Measurements from ENCODE around the gene SNPH. TPM values are rescaled to one million over a fixed set of nuclear protein-coding genes. Genes with fewer than 3 reads are reported as not detected.

SNPH gene
- total RNA-seq, 1 donor = 9.4 TPM

DNA sequence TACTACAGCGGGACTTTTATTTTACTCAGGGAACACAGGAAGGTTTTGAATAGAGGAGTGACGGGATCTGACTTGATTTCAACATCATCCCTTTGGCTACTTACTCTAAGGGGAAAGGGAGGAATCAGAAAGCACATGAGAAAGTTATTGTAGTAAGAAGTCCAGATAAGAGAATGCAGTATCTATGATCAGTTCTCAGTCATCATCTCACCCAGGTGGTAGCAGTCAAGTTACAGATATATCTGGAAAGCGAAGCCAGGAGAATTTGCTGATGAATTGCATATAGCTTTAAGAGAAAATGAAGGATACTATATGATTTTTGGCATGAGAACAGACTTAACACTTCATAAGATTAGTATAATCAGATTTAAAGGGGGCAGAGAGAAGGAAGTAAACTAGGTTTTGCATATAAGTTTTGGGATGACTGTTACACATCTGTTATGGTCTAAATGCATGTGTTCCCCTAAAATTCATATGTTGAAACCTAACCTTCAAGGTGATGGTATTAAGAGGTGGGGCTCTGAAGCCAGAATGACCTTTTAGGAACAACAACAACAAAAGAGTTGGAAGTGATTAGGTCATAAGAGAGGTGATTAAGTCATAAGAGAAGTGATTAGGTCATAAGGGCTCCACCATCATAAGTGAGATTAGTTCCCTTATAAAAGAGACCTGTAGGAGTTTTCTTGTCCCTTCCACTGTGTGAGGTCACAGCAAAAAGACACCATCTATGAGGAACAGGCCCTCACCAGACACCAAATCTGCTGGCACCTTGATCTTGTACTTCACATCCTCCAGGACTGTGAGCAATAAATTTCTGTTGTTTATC lies 33.6 kb upstream of the SNPH start:
- no peak overlapping the region for H3K4me3 ChIP-seq (ENCODE audit: insufficient read depth, low read length)
- no peaks in the 10 kb centered on the region for H3K4me1 ChIP-seq (ENCODE audit: insufficient read depth, low read length)
- no peak for DNase-seq (ENCODE audit: insufficient read length, low spot score, missing footprints)
- H3K9me3 ChIP-seq (ENCODE audit: low read depth, low read length) = no peaks in the 10 kb centered on the region
- no peaks in the 10 kb centered on the region for H3K79me2 ChIP-seq (ENCODE audit: insufficient read depth, low read length)
- H2AFZ ChIP-seq (ENCODE audit: low read length) = no peak overlapping the region
- peaks cover 73% of the 10 kb centered on the region for H3K27me3 ChIP-seq (ENCODE audit: insufficient read depth, low read length)
- no peaks in the 10 kb centered on the region for H4K20me1 ChIP-seq (ENCODE audit: insufficient read depth, low read length)
- TF ChIP-seq, protein P1, sequence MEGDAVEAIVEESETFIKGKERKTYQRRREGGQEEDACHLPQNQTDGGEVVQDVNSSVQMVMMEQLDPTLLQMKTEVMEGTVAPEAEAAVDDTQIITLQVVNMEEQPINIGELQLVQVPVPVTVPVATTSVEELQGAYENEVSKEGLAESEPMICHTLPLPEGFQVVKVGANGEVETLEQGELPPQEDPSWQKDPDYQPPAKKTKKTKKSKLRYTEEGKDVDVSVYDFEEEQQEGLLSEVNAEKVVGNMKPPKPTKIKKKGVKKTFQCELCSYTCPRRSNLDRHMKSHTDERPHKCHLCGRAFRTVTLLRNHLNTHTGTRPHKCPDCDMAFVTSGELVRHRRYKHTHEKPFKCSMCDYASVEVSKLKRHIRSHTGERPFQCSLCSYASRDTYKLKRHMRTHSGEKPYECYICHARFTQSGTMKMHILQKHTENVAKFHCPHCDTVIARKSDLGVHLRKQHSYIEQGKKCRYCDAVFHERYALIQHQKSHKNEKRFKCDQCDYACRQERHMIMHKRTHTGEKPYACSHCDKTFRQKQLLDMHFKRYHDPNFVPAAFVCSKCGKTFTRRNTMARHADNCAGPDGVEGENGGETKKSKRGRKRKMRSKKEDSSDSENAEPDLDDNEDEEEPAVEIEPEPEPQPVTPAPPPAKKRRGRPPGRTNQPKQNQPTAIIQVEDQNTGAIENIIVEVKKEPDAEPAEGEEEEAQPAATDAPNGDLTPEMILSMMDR (IDR thresholded peaks at IDR 0.05; ENCODE audit: extremely low read depth, low read depth, low read length) = no peak
- H3K36me3 ChIP-seq (ENCODE audit: insufficient read depth, low read length) = no peaks in the 10 kb centered on the region
- no peak overlapping the region for H3K4me2 ChIP-seq (ENCODE audit: insufficient read depth, low read length)
- no peak overlapping the region for H3K27ac ChIP-seq (ENCODE audit: low read depth, low read length)

DNA sequence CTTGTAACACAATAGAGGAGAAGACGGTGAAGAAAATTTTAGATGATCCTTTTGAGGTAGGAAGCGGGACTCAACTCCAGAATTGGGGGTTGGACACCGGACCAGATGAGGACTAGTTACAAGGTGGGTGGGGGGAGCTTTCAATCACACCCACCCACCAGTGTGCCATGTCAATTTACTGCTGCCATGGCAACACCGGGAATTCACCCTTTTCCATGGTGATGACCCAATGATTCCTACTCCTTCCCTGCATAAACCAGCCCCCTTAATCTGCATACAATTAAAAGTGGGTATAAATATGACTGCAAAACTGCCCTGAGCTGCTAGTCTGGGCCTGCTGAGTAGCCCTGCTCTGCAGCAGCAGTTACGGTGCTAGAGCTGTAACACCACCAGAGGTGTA lies 25.5 kb upstream of the SNPH start:
- Histone ChIP-seq H3K9me3 (ENCODE audit: low read depth, low read length) (no peaks in the 10 kb centered on the region), H3K79me2 (ENCODE audit: insufficient read depth, low read length) (no peaks in the 10 kb centered on the region), H3K4me2 (ENCODE audit: insufficient read depth, low read length) (no peak overlapping the region), H3K36me3 (ENCODE audit: insufficient read depth, low read length) (no peaks in the 10 kb centered on the region), H3K27ac (ENCODE audit: low read depth, low read length) (no peak overlapping the region), H3K4me1 (ENCODE audit: insufficient read depth, low read length) (peaks cover 7% of the 10 kb centered on the region), H3K4me3 (ENCODE audit: insufficient read depth, low read length) (no peak overlapping the region), H2AFZ (ENCODE audit: low read length) (no peak overlapping the region), H4K20me1 (ENCODE audit: insufficient read depth, low read length) (no peaks in the 10 kb centered on the region), H3K27me3 (ENCODE audit: insufficient read depth, low read length) (peaks cover 8% of the 10 kb centered on the region)
- TF ChIP-seq, protein P1 (IDR thresholded peaks at IDR 0.05; ENCODE audit: extremely low read depth, low read depth, low read length) = no peak
- DNase-seq (ENCODE audit: insufficient read length, low spot score, missing footprints) = no peak

DNA sequence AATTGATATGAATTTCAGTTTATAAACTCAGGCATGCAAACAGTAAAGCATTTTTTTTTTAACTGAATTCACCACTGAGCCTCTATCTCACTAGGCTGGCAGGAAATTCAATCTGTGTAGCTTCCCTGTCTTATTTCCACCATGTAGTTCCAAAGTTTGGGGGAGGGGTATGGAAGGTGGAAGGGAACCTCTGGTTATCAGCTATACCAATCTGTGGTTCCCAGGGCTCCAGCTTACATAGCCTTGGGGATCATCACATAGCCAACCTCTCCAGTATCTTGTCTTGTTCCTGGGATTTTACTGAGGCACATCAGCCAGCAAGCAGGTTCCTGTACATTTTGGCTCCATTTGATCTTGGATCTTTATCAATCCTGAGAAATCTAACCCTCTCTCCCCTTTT lies 24.6 kb upstream of the SNPH start:
- no peaks in the 10 kb centered on the region for H3K27me3 ChIP-seq (ENCODE audit: insufficient read depth, low read length)
- TF ChIP-seq, protein P1 (IDR thresholded peaks at IDR 0.05; ENCODE audit: extremely low read depth, low read depth, low read length) = no peak
- H3K36me3 ChIP-seq (ENCODE audit: insufficient read depth, low read length) = no peaks in the 10 kb centered on the region
- no peak for DNase-seq (ENCODE audit: insufficient read length, low spot score, missing footprints)
- H3K4me1 ChIP-seq (ENCODE audit: insufficient read depth, low read length) = peaks cover 7% of the 10 kb centered on the region
- no peak overlapping the region for H3K27ac ChIP-seq (ENCODE audit: low read depth, low read length)
- H2AFZ ChIP-seq (ENCODE audit: low read length) = no peak overlapping the region
- no peaks in the 10 kb centered on the region for H3K9me3 ChIP-seq (ENCODE audit: low read depth, low read length)
- no peaks in the 10 kb centered on the region for H4K20me1 ChIP-seq (ENCODE audit: insufficient read depth, low read length)
- H3K4me3 ChIP-seq (ENCODE audit: insufficient read depth, low read length) = no peak overlapping the region
- H3K4me2 ChIP-seq (ENCODE audit: insufficient read depth, low read length) = no peak overlapping the region
- no peaks in the 10 kb centered on the region for H3K79me2 ChIP-seq (ENCODE audit: insufficient read depth, low read length)

DNA sequence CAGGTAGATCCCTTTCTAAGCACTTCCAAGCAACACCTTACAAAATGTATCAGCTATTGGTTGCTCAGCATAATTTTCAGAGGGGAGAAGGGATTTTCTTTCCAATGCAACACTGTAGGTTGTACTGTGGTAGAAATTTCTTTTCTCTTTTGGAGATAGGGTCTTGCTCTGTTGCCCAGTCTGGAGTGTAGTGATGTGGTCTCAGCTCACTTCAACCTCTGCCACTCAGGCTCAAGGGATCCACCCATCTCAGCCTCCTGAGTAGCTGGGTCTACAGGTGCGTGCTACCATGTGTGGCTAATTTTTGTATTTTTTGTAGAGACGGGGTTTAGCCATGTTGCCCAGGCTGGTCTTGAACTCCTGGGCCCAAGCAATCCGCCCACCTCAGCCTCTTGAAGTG lies 24.0 kb upstream of the SNPH start:
- Histone ChIP-seq H3K4me2 (ENCODE audit: insufficient read depth, low read length) (peak overlapping the region; percentile 14), H3K27ac (ENCODE audit: low read depth, low read length) (no peak overlapping the region)

More for the DNA sequence above, 24.0 kb upstream of the SNPH start:
- DNase-seq (ENCODE audit: insufficient read length, low spot score, missing footprints) = no peak
- Histone ChIP-seq H3K79me2 (ENCODE audit: insufficient read depth, low read length) (no peaks in the 10 kb centered on the region), H4K20me1 (ENCODE audit: insufficient read depth, low read length) (no peaks in the 10 kb centered on the region), H3K9me3 (ENCODE audit: low read depth, low read length) (no peaks in the 10 kb centered on the region), H3K27me3 (ENCODE audit: insufficient read depth, low read length) (no peaks in the 10 kb centered on the region), H3K4me1 (ENCODE audit: insufficient read depth, low read length) (peaks cover 7% of the 10 kb centered on the region), H3K4me3 (ENCODE audit: insufficient read depth, low read length) (no peak overlapping the region), H2AFZ (ENCODE audit: low read length) (no peak overlapping the region), H3K36me3 (ENCODE audit: insufficient read depth, low read length) (no peaks in the 10 kb centered on the region)
- TF ChIP-seq, protein P1 (IDR thresholded peaks at IDR 0.05; ENCODE audit: extremely low read depth, low read depth, low read length) = no peak

Data from osteoblast (primary cell).